Vagina (tissue), 2 donors: ENCODE results near the gene SRGAP2B.
"Not testable (repeated sequence)": the region's sequence is repeated elsewhere in the genome, so short reads cannot be mapped to it uniquely, and the experiment has no call there.

Experiments
- POLR2A ChIP-seq, 2 donors: fragments of 450-650 bp; IDR thresholded peaks; one replicate each; pipeline ENCODE4 v1.6.1; 2017; ENCODE audit warnings: antibody characterized with exemption in 2 of 2, mild to moderate bottlenecking in 2 of 2, moderate library complexity in 2 of 2
- POLR2AphosphoS5 ChIP-seq, 2 donors: sonication (generic); formaldehyde crosslinking; IDR thresholded peaks; one replicate each; pipeline ENCODE4 v1.9.0; 2017; ENCODE audit warnings: antibody characterized with exemption in 2 of 2, mild to moderate bottlenecking in 2 of 2, low read depth in 1 of 2; ENCODE audit not compliant: insufficient read depth in 1 of 2
- TF ChIP-seq, protein P1 (sequence below), 3 experiments: fragments of 450-650 bp in 2 of 3; fragments of 200-600 bp in 1 of 3; sonication (generic) in 1 of 3; IDR thresholded peaks; one replicate each; pipeline ENCODE4 v1.5.1; 2017 to 2019; ENCODE audit warnings: antibody characterized with exemption in 3 of 3, mild to moderate bottlenecking in 2 of 3, moderate library complexity in 2 of 3

DNA sequence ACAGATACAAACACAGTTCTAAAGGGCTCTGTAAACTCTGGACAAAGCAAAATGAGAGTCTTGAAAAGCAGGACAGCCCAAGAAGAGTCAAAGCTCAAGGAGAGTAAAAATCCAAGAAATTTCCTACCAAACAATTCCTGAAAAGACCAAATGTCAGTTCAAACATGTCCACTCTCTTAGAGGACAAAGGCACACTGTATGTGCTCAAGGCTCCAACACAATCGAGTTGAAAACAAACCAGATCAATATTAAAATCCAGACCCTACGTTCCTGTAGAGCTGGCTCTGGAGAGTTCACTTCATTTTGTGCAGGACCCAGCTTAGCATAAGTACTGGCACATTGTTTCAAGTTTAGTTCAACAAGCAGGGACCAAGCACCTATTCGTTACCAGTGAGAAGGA, 90.0 kb downstream of the SRGAP2B start:
- TF ChIP-seq, protein P1, sequence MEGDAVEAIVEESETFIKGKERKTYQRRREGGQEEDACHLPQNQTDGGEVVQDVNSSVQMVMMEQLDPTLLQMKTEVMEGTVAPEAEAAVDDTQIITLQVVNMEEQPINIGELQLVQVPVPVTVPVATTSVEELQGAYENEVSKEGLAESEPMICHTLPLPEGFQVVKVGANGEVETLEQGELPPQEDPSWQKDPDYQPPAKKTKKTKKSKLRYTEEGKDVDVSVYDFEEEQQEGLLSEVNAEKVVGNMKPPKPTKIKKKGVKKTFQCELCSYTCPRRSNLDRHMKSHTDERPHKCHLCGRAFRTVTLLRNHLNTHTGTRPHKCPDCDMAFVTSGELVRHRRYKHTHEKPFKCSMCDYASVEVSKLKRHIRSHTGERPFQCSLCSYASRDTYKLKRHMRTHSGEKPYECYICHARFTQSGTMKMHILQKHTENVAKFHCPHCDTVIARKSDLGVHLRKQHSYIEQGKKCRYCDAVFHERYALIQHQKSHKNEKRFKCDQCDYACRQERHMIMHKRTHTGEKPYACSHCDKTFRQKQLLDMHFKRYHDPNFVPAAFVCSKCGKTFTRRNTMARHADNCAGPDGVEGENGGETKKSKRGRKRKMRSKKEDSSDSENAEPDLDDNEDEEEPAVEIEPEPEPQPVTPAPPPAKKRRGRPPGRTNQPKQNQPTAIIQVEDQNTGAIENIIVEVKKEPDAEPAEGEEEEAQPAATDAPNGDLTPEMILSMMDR (IDR thresholded peaks at IDR 0.05): not testable (repeated sequence)
- not testable (repeated sequence) for TF ChIP-seq POLR2AphosphoS5 (IDR thresholded peaks at IDR 0.05; ENCODE audit: insufficient read depth in 1 of 2, low read depth in 1 of 2); POLR2A (IDR thresholded peaks at IDR 0.05)
